Ishikawa (cell line): ENCODE data around the gene SLC1A2.

Experiments
- CEBPB ChIP-seq: IDR thresholded peaks from 2 replicates; pipeline ENCODE4 v1.6.1; 2012
- CREB1 ChIP-seq: IDR thresholded peaks from 2 replicates; pipeline ENCODE4 v1.6.1; 2012; ENCODE audit warnings: low read depth
- EGR1 ChIP-seq: IDR thresholded peaks from 2 replicates; pipeline ENCODE4 v1.6.1; 2012
- EP300 ChIP-seq: IDR thresholded peaks from 2 replicates; pipeline ENCODE4 v1.6.1; 2012; ENCODE audit warnings: borderline replicate concordance
- FOXM1 ChIP-seq: IDR thresholded peaks from 2 replicates; pipeline ENCODE4 v1.6.1; 2012; ENCODE audit warnings: low read depth, borderline replicate concordance
- NFIC ChIP-seq: IDR thresholded peaks from 2 replicates; pipeline ENCODE4 v1.6.1; 2012
- RAD21 ChIP-seq: IDR thresholded peaks from 2 replicates; pipeline ENCODE4 v1.6.1; 2012; ENCODE audit warnings: low read depth
- TAF1 ChIP-seq: IDR thresholded peaks from 2 replicates; pipeline ENCODE4 v1.6.1; 2012; ENCODE audit warnings: low read depth, mild to moderate bottlenecking
- TCF12 ChIP-seq: IDR thresholded peaks from 2 replicates; pipeline ENCODE4 v1.6.1; 2012; ENCODE audit warnings: low read depth
- TEAD4 ChIP-seq: IDR thresholded peaks from 2 replicates; pipeline ENCODE4 v1.6.1; 2012
- YY1 ChIP-seq: IDR thresholded peaks from 2 replicates; pipeline ENCODE4 v1.6.1; 2012; ENCODE audit warnings: low read depth
- ZBTB7A ChIP-seq: IDR thresholded peaks from 2 replicates; pipeline ENCODE4 v1.6.1; 2012; ENCODE audit warnings: low read depth
- TF ChIP-seq, protein P1 (sequence below): IDR thresholded peaks from 2 replicates; pipeline ENCODE4 v1.6.1; 2012
- TF ChIP-seq, protein P2 (sequence below): IDR thresholded peaks from 2 replicates; pipeline ENCODE4 v1.6.1; 2012
- TF ChIP-seq, protein P3 (sequence below): IDR thresholded peaks from 2 replicates; pipeline ENCODE4 v1.6.1; 2012; ENCODE audit warnings: low read depth, mild to moderate bottlenecking

SLC1A2 gene

GRCh38 chr11:35338921-35339320, 80.4 kb downstream of the SLC1A2 start:
- TF ChIP-seq EP300 (no peak), TAF1 (no peak), TEAD4 (no peak), YY1 (no peak), NFIC (no peak), CEBPB (no peak), TCF12 (no peak)
- TF ChIP-seq, protein P1, sequence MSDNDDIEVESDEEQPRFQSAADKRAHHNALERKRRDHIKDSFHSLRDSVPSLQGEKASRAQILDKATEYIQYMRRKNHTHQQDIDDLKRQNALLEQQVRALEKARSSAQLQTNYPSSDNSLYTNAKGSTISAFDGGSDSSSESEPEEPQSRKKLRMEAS: no peak
- TF ChIP-seq, protein P2, sequence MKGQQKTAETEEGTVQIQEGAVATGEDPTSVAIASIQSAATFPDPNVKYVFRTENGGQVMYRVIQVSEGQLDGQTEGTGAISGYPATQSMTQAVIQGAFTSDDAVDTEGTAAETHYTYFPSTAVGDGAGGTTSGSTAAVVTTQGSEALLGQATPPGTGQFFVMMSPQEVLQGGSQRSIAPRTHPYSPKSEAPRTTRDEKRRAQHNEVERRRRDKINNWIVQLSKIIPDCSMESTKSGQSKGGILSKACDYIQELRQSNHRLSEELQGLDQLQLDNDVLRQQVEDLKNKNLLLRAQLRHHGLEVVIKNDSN: no peak

DNA sequence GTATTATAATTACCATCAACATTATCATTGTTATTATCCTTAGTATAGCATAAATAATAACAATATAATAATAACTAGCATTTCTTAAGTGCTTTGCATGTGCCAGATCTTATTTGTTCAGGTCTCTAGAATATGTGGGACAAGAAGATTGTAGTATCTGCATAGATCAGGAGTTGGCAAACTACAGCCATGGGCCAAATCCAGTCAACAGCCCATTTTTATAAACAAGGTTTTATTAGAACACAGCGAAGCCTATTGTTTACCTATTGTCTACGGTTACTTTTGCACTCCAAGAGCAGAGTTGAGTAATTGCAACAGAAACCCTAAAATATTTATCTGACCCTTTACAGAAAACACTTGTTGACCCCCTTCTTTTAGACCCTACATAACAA, 81.4 kb downstream of the SLC1A2 start:
- TF ChIP-seq, protein P2: no peak
- TF ChIP-seq, protein P1: no peak
- TF ChIP-seq NFIC (no peak), EP300 (no peak), TCF12 (no peak)

- TF ChIP-seq NFIC (no peak), YY1 (peak; percentile 42), RAD21 (no peak), CREB1 (no peak), FOXM1 (no peak), TAF1 (no peak), ZBTB7A (no peak), CEBPB (peak; percentile 74), TCF12 (peak; percentile 78), EGR1 (no peak), EP300 (peak; percentile 73; the same call in 1 of the 2 replicates), TEAD4 (no peak; the same call in 1 of the 2 replicates)
- TF ChIP-seq, protein P2: no peak
- TF ChIP-seq, protein P1: peak; percentile 75
- TF ChIP-seq, protein P3, sequence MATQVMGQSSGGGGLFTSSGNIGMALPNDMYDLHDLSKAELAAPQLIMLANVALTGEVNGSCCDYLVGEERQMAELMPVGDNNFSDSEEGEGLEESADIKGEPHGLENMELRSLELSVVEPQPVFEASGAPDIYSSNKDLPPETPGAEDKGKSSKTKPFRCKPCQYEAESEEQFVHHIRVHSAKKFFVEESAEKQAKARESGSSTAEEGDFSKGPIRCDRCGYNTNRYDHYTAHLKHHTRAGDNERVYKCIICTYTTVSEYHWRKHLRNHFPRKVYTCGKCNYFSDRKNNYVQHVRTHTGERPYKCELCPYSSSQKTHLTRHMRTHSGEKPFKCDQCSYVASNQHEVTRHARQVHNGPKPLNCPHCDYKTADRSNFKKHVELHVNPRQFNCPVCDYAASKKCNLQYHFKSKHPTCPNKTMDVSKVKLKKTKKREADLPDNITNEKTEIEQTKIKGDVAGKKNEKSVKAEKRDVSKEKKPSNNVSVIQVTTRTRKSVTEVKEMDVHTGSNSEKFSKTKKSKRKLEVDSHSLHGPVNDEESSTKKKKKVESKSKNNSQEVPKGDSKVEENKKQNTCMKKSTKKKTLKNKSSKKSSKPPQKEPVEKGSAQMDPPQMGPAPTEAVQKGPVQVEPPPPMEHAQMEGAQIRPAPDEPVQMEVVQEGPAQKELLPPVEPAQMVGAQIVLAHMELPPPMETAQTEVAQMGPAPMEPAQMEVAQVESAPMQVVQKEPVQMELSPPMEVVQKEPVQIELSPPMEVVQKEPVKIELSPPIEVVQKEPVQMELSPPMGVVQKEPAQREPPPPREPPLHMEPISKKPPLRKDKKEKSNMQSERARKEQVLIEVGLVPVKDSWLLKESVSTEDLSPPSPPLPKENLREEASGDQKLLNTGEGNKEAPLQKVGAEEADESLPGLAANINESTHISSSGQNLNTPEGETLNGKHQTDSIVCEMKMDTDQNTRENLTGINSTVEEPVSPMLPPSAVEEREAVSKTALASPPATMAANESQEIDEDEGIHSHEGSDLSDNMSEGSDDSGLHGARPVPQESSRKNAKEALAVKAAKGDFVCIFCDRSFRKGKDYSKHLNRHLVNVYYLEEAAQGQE: no peak
These were observed 82.0 kb downstream of the SLC1A2 start for GRCh38 chr11:35337136-35337913.

DNA sequence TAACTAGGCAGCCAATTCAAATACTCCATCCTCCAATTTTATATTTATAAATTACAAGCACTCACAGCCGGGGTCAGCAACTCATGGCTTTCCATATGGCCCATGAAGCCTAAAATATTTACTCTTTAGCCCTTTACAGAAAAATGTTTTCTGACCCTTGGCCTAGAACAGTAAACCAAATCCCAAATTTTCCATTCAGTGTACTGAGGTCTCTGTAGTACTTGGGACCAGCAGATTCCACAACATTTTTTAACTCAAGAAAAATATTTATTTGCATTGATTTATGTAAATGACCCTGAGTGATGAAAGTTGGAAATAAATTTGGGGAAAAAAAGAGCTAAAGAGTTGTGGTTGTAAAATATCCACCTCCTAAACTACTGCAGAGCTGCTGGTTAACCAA, 82.6 kb downstream of the SLC1A2 start:
- TF ChIP-seq EGR1: no peak
- TF ChIP-seq YY1: no peak
- TF ChIP-seq, protein P3: no peak
- TF ChIP-seq NFIC: no peak
- no peak for TF ChIP-seq CEBPB
- no peak for TF ChIP-seq FOXM1
- no peak for TF ChIP-seq TAF1
- TF ChIP-seq EP300: no peak
- no peak for TF ChIP-seq TEAD4
- TF ChIP-seq ZBTB7A: no peak
- TF ChIP-seq, protein P1: no peak
- TF ChIP-seq, protein P2: no peak

GRCh38 chr11:35335226-35335625, 84.1 kb downstream of the SLC1A2 start:
- no peak for TF ChIP-seq YY1
- no peak for TF ChIP-seq TCF12
- no peak for TF ChIP-seq EGR1
- TF ChIP-seq, protein P3: no peak
- no peak for TF ChIP-seq CEBPB
- TF ChIP-seq TEAD4: no peak
- TF ChIP-seq TAF1: no peak
- TF ChIP-seq RAD21: no peak
